Neural cell (in vitro differentiated cells): ENCODE measurements around the gene TMED6. TPM values are rescaled to one million over a fixed set of nuclear protein-coding genes. Genes with fewer than 3 reads are reported as not detected.

Experiments used
- H2AFZ ChIP-seq: fragments of 200-600, 300-800 bp; sonication (generic), shearing (Covaris generic); 2 replicates; pipeline ENCODE4 v1.6.0; 2014; ENCODE audit warnings: low read depth, mild to moderate bottlenecking, antibody characterized with exemption, low read length, moderate library complexity
- H3F3A ChIP-seq: fragments of 200-600 bp; shearing (Covaris generic); 2 replicates; pipeline ENCODE4 v1.6.1; 2016; ENCODE audit warnings: mild to moderate bottlenecking, moderate library complexity, mixed read lengths, antibody characterized with exemption, low read length; ENCODE audit not compliant: insufficient read depth, poor library complexity, severe bottlenecking
- H3K27ac ChIP-seq: fragments of 200-600, 300-800 bp; sonication (generic), shearing (Covaris generic); 2 replicates; pipeline ENCODE4 v1.5.1; 2014; ENCODE audit warnings: mild to moderate bottlenecking, low read length, moderate library complexity
- H3K27me3 ChIP-seq: fragments of 300-800, 200-600 bp; sonication (generic), shearing (Covaris generic); 2 replicates; pipeline ENCODE4 v1.6.0; 2014; ENCODE audit warnings: mild to moderate bottlenecking, low read depth, low read length, moderate library complexity; ENCODE audit not compliant: insufficient read depth
- H3K36me3 ChIP-seq: fragments of 300-800, 200-600 bp; sonication (generic), shearing (Covaris generic); 2 replicates; pipeline ENCODE4 v1.5.1; 2014; ENCODE audit warnings: mild to moderate bottlenecking, antibody characterized with exemption, low read length, moderate library complexity; ENCODE audit not compliant: insufficient read depth
- H3K4me2 ChIP-seq: fragments of 300-800, 200-600 bp; sonication (generic), shearing (Covaris generic); 2 replicates; pipeline ENCODE4 v1.6.0; 2014; ENCODE audit warnings: mild to moderate bottlenecking, low read length
- H3K4me3 ChIP-seq: fragments of 300-800, 200-600 bp; sonication (generic), shearing (Covaris generic); 2 replicates; pipeline ENCODE4 v1.5.1; 2014; ENCODE audit warnings: mild to moderate bottlenecking, low read length, moderate library complexity
- H3K79me2 ChIP-seq: fragments of 200-600 bp; shearing (Covaris generic); replicated peaks from 2 replicates; pipeline ENCODE4 v1.6.0; 2014; ENCODE audit warnings: mild to moderate bottlenecking, low read length, moderate library complexity; ENCODE audit not compliant: insufficient read depth
- H3K9ac ChIP-seq: fragments of 300-800, 200-600 bp; sonication (generic), shearing (Covaris generic); 2 replicates; pipeline ENCODE4 v1.6.1; 2016; ENCODE audit warnings: mild to moderate bottlenecking, low read length, mixed read lengths
- H3K9me2 ChIP-seq: fragments of 200-600 bp; shearing (Covaris generic); 2 replicates; pipeline ENCODE4 v1.6.1; 2016; ENCODE audit warnings: mild to moderate bottlenecking, low read length, mixed read lengths; ENCODE audit not compliant: insufficient read depth
- H3K9me3 ChIP-seq: fragments of 200-600, 300-800 bp; sonication (generic), shearing (Covaris generic); 2 replicates; pipeline ENCODE4 v1.6.1; 2016; ENCODE audit warnings: mild to moderate bottlenecking, mixed run types, low read length, moderate library complexity, mixed read lengths
- H4K20me1 ChIP-seq: fragments of 200-600 bp; shearing (Covaris generic); 2 replicates; pipeline ENCODE4 v1.6.1; 2016; ENCODE audit warnings: mild to moderate bottlenecking, mixed run types; ENCODE audit not compliant: insufficient read depth
- CTCF ChIP-seq: fragments of 450-650 bp; IDR thresholded peaks from 2 replicates; pipeline ENCODE4 v1.5.1; 2014; ENCODE audit warnings: antibody characterized with exemption, mild to moderate bottlenecking, moderate library complexity; ENCODE audit not compliant: poor library complexity, severe bottlenecking
- EP300 ChIP-seq: fragments of 450-650 bp; conservative IDR thresholded peaks from 2 replicates; pipeline ENCODE4 v1.6.1; 2014; ENCODE audit warnings: antibody characterized with exemption, mild to moderate bottlenecking, moderate library complexity; ENCODE audit not compliant: poor library complexity, severe bottlenecking
- EZH2 ChIP-seq: fragments of 200-600, 300-800 bp; shearing (Covaris generic), sonication (generic); IDR thresholded peaks from 2 replicates; pipeline ENCODE4 v1.6.1; 2014; ENCODE audit warnings: antibody characterized with exemption, low read length, borderline replicate concordance, mild to moderate bottlenecking; ENCODE audit not compliant: insufficient read depth, poor library complexity, severe bottlenecking
- MXI1 ChIP-seq: fragments of 450-650 bp; conservative IDR thresholded peaks from 2 replicates; pipeline ENCODE4 v1.6.1; 2014; ENCODE audit warnings: antibody characterized with exemption, mild to moderate bottlenecking; ENCODE audit not compliant: poor library complexity, severe bottlenecking
- POLR2AphosphoS5 ChIP-seq: IDR thresholded peaks from 2 replicates; pipeline ENCODE4 v1.6.1; 2012
- RAD21 ChIP-seq: fragments of 450-650 bp; conservative IDR thresholded peaks from 2 replicates; pipeline ENCODE4 v1.6.1; 2014; ENCODE audit warnings: antibody characterized with exemption, mild to moderate bottlenecking, moderate library complexity
- REST ChIP-seq: IDR thresholded peaks from 2 replicates; pipeline ENCODE4 v1.6.1; 2012; ENCODE audit warnings: borderline replicate concordance
- SMC3 ChIP-seq: fragments of 450-650 bp; conservative IDR thresholded peaks from 2 replicates; pipeline ENCODE4 v1.6.1; 2014; ENCODE audit warnings: antibody characterized with exemption, mild to moderate bottlenecking, moderate library complexity; ENCODE audit not compliant: poor library complexity
- TAF1 ChIP-seq: IDR thresholded peaks from 2 replicates; pipeline ENCODE4 v1.6.1; 2012; ENCODE audit warnings: low read depth
- polyA plus RNA-seq: library from polyadenylated mRNA; depleted of rRNA; stranded (reverse); fragments of >200 nt; gene quantifications from 2 replicates; pipeline ENCODE4 v1.2.3, GENCODE V29; 2014

The TMED6 gene
- polyA plus RNA-seq, 1 donor from 2014 or later: not detected

GRCh38 chr16:69371564-69371963 is 20.0 kb upstream of the TMED6 start:
- no peak overlapping the region for H3K9ac ChIP-seq
- H3K9me2 ChIP-seq: no peaks in the 10 kb centered on the region
- no peaks in the 10 kb centered on the region for H4K20me1 ChIP-seq
- H3K27ac ChIP-seq: no peak overlapping the region
- H3K4me2 ChIP-seq: no peak overlapping the region
- no peaks in the 10 kb centered on the region for H3K27me3 ChIP-seq
- no peaks in the 10 kb centered on the region for H3K36me3 ChIP-seq
- no peak overlapping the region for H3K4me3 ChIP-seq
- no peaks in the 10 kb centered on the region for H3F3A ChIP-seq
- H3K9me3 ChIP-seq: no peaks in the 10 kb centered on the region
- no peaks in the 10 kb centered on the region for H3K79me2 ChIP-seq
- H2AFZ ChIP-seq: no peak overlapping the region
- TF ChIP-seq EZH2 (no peak), CTCF (no peak), RAD21 (no peak)

GRCh38 chr16:69368866-69369265 is 17.3 kb upstream of the TMED6 start:
- Histone ChIP-seq H3K9ac (no peak overlapping the region), H3K27ac (no peak overlapping the region), H3K9me2 (no peaks in the 10 kb centered on the region), H2AFZ (no peak overlapping the region), H3K4me3 (no peak overlapping the region), H3K4me2 (no peak overlapping the region), H4K20me1 (no peaks in the 10 kb centered on the region), H3K79me2 (no peaks in the 10 kb centered on the region), H3K36me3 (peaks cover 4% of the 10 kb centered on the region), H3F3A (no peaks in the 10 kb centered on the region), H3K9me3 (no peaks in the 10 kb centered on the region), H3K27me3 (no peaks in the 10 kb centered on the region)
- TF ChIP-seq TAF1 (no peak), EZH2 (no peak), REST (no peak), MXI1 (no peak), SMC3 (no peak), CTCF (no peak), POLR2AphosphoS5 (no peak), RAD21 (no peak), EP300 (no peak)
